AG04450 (cell line): ENCODE measurements around the gene UBL4A. TPM values are rescaled to one million over a fixed set of nuclear protein-coding genes. Genes with fewer than 3 reads are reported as not detected.

ENCODE experiments used
- CTCF ChIA-PET: fragments of 300-600, 350-600 bp; formaldehyde crosslinking; extraction: SDS; loops from one replicate; lab custom pipeline; 2022; ENCODE audit warnings: antibody characterized with exemption, inconsistent platforms; lab: Charles Lee
- POLR2A ChIA-PET: fragments of 350-600 bp; formaldehyde crosslinking; extraction: SDS; loops from one replicate; lab custom pipeline; 2021; ENCODE audit warnings: antibody characterized with exemption, inconsistent platforms; lab: Yijun Ruan, JAX
- DNase-seq: peaks from one replicate; pipeline ENCODE4 v3.0.0-alpha.2; 2011; ENCODE audit warnings: low read depth, low spot score
- H3K27ac ChIP-seq: one replicate; pipeline ENCODE4 v1.5.1; 2012; ENCODE audit warnings: low read depth, low read length, control low read depth
- H3K27me3 ChIP-seq: one replicate; pipeline ENCODE4 v1.6.0; 2012; ENCODE audit warnings: low read length; ENCODE audit not compliant: control insufficient read depth, insufficient read depth
- H3K4me3 ChIP-seq: 2 replicates; pipeline ENCODE4 v1.5.1; 2011; ENCODE audit warnings: mild to moderate bottlenecking, low read depth, low read length, control low read depth
- H3K9me3 ChIP-seq: 2 replicates; pipeline ENCODE4 v1.5.1; 2012; ENCODE audit warnings: low read length; ENCODE audit not compliant: control insufficient read depth, insufficient read depth
- polyA minus RNA-seq: library from RNA; depleted of rRNA, polyadenylated mRNA; stranded (reverse); fragments of >200 nt; gene quantifications from 2 replicates; pipeline ENCODE4 v1.2.3, GENCODE V29; 2011; rRNA and poly(A)+ RNA removed
- polyA plus RNA-seq: library from polyadenylated mRNA; depleted of rRNA; stranded (reverse); fragments of >200 nt; gene quantifications from 2 replicates; pipeline ENCODE4 v1.2.3, GENCODE V29; 2011; rRNA removed
- TF ChIP-seq, protein P1 (sequence below): IDR thresholded peaks from 2 replicates; pipeline ENCODE4 v1.5.1; 2011; ENCODE audit warnings: low read depth, low read length, control low read depth, inconsistent platforms

Gene UBL4A
- 17.4 and 20.5 TPM in 2 replicates for polyA plus RNA-seq
- 18.5 and 25.3 TPM in 2 replicates for polyA minus RNA-seq

DNA sequence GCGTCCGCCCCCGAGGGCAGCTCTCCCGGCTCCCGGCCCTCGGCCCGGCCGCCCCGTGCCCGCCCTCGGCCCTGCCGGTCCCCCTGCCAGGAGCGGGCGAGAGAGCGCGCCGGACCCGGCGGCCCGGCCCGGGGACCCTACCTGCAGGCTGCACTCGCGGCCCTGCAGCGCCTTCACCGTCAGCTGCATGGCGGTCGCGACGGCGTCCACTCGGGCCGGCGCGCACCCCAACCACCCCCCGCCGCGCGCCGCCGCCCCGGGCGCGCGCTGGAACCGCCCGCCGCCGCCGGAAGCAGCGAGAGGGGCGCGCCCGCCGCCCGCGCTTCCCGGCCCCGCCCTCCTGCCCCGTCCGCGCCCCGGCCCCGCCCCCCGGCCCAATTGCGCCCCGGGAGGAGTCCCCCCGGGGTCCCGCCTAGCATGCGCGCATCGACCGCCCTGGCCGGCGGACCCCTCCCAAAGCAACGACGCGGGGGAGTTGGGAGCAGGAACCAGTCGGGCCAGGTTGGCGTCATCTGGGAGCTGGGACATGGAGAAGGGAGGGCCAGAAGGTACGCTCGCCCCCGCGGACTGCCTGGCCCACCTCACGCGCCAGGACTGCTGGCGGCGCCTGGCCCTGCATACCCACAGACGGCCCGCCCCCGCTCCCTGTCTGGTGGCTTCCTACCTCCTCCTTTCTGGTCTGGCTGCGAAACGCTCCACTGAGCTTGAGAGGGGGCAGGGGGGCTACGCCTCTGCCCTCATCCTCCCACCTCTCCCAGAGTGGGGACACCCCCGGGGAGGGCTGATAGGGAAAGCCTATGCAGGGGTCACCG is at the start of gene UBL4A:
TSS of gene UBL4A (minus strand) at position 220 of the 812 bp plus-strand sequence. CDS start at position 189, 31 bp downstream.
- peak within 1 kb of the TSS; percentile 64 for H3K4me3 ChIP-seq
- no peak for DNase-seq
- no peak within 1 kb of the TSS for H3K27ac ChIP-seq
- no peaks in the 10 kb centered on the region for H3K27me3 ChIP-seq
- ChIA-PET CTCF (interaction anchor here (0.5 to 0.6 kb wide), 2 partner anchors 20 to 42 kb away, joined by 4 read pairs; no protein-coding TSS in a partner anchor), POLR2A (interaction anchor here (1.1 kb wide), 1 partner anchor 28 kb away, joined by 4 read pairs; no protein-coding TSS in a partner anchor)
- H3K9me3 ChIP-seq = no peaks in the 10 kb centered on the region
- TF ChIP-seq, protein P1, sequence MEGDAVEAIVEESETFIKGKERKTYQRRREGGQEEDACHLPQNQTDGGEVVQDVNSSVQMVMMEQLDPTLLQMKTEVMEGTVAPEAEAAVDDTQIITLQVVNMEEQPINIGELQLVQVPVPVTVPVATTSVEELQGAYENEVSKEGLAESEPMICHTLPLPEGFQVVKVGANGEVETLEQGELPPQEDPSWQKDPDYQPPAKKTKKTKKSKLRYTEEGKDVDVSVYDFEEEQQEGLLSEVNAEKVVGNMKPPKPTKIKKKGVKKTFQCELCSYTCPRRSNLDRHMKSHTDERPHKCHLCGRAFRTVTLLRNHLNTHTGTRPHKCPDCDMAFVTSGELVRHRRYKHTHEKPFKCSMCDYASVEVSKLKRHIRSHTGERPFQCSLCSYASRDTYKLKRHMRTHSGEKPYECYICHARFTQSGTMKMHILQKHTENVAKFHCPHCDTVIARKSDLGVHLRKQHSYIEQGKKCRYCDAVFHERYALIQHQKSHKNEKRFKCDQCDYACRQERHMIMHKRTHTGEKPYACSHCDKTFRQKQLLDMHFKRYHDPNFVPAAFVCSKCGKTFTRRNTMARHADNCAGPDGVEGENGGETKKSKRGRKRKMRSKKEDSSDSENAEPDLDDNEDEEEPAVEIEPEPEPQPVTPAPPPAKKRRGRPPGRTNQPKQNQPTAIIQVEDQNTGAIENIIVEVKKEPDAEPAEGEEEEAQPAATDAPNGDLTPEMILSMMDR = no peak

DNA sequence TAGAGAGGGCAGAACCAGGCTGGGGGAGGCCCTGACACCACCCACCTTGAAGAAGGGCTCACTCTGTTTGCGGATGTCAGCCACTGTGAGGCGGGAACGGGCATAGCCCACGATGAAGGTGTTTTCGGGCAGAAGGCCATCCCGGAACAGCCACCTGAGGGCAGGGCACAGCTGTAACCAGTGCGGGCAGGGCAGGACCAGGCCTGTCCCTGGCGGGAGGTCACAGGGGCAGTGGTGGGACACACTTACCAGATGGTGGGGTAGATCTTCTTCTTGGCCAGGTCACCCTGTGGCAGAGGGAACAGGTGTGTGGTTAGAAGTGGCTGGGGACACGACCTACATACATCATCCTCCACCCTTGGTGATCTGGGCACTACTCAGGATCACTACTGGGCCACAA is 49.5 kb upstream of the UBL4A start:
- H3K27ac ChIP-seq = no peak overlapping the region
- DNase-seq = no peak
- no peaks in the 10 kb centered on the region for H3K9me3 ChIP-seq
- no peak overlapping the region for H3K4me3 ChIP-seq
- ChIA-PET POLR2A (no interaction called here), CTCF (interaction anchor here (0.8 to 0.9 kb wide), 2 partner anchors 128 to 133 kb away, joined by 3 read pairs; no protein-coding TSS in a partner anchor)
- no peaks in the 10 kb centered on the region for H3K27me3 ChIP-seq
- TF ChIP-seq, protein P1 = no peak

DNA sequence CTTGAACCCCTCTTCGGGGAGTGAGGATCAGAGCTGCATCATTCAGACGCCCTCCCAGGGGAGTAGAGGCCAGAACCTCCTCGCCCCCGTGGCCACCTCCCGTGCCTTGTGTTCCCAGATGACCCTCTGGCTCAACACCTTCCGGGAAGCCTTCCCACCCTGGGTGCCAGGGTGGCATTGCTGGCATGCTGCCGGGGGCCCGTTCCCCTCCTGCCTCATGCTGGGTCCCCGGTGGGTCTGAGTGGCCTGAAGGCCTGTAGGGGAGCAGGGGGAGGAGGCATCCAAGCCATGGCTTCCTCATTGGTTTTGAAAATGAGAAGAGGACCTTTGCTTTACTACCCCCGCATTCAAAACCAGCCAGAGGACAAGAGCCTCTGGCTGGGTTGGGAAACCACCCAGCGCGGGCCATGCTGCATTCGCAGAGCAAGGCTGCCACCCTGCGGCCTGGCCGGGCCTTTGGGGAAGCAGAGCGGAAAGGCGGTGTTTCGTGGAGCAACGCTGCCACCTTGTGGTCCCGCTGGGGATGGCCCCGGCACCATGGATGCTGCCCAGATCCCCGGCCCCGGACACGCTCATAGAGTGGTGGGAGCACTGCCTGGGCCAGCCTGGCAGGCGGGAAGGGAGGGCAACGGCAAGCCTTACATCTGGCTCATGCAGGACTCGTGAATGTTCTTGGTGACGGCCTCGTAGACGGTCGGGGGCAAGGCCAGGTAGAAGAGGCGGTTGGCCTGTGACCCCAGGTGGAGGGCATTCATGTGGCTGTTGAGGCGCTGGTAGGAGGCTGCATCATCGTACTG is 48.3 kb upstream of the UBL4A start:
- CTCF ChIA-PET = interaction anchor here (0.8 kb wide), 1 partner anchor 127 kb away, joined by 3 read pairs; no protein-coding TSS in a partner anchor

DNA sequence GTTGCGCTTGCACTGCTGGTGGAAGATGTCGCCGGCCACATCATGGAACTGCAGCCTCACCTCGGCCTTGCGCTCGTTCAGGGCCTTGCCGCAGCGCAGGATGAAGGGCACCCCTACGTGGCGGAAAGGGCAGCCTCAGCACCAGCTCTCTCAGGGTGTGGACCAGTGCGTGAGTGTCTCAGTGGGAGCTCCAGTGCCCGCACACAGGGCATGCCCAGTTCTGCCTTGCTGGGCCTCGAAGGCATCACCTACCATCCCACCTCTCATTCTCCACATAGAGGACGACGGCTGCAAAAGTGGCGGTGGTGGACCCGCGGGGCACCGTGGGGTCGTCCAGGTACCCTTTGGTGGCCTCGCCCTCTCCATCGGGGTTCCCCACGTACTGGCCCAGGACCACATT is 46.3 kb upstream of the UBL4A start:
- DNase-seq = no peak
- ChIA-PET POLR2A (interaction anchor here (1.0 to 1.5 kb wide), 2 partner anchors 9 to 10 kb away, joined by 3 read pairs; no protein-coding TSS in a partner anchor), CTCF (interaction anchor here (1.6 kb wide), 1 partner anchor 133 kb away, joined by 4 read pairs; no protein-coding TSS in a partner anchor)
- TF ChIP-seq, protein P1 = no peak
- no peaks in the 10 kb centered on the region for H3K27me3 ChIP-seq
- no peaks in the 10 kb centered on the region for H3K9me3 ChIP-seq
- no peak overlapping the region for H3K4me3 ChIP-seq
- no peak overlapping the region for H3K27ac ChIP-seq

More for the DNA sequence above, 48.3 kb upstream of the UBL4A start:
- TF ChIP-seq, protein P1 = peak; percentile 87
- DNase-seq = no peak
- no peak overlapping the region for H3K4me3 ChIP-seq
- peak overlapping the region; percentile 47 for H3K27ac ChIP-seq
- no peaks in the 10 kb centered on the region for H3K9me3 ChIP-seq
- H3K27me3 ChIP-seq = no peaks in the 10 kb centered on the region
- POLR2A ChIA-PET = no interaction called here
